SH-SY5Y (cell line): ENCODE measurements around the gene SLC37A2.

Experiments used
- GATA2 ChIP-seq: IDR thresholded peaks from 2 replicates; pipeline ENCODE4 v1.6.1; 2011; ENCODE audit warnings: mild to moderate bottlenecking, low read depth, low read length
- GATA3 ChIP-seq: IDR thresholded peaks from 2 replicates; pipeline ENCODE4 v1.6.1; 2011; ENCODE audit warnings: low read depth, mild to moderate bottlenecking, low read length, moderate library complexity

DNA sequence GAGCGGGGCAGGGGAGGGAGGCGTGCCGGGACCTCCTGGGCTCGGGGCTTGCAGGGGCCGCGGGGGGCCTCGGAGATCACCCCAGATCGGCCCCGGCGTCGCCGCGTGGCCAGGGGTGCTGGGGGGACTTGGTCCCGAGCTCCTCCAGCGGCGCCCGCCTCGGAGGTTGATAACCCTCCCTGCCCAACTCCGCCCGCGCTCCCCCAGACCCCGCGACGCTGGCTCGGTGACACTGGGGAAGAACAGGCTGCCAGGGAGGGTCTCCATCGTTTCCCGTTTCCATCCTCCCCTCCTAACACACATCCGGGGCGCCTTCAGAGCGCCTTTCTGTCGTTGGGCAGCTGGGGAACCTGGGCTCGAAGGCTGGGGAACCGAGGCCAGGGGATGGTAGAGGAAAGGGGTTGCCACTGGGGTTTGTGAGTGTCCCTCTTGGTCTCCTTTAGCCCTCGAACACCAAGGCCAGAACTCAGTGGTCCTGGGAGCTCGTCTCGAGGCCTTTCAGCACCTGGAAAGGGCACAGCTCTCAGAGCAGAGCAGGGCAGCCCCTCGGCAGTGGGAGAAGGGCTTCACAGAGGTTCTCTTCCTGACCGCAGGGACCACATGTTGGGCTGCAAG lies 431 bp downstream of the SLC37A2 start:
- no peak for TF ChIP-seq GATA3
- TF ChIP-seq GATA2, result no peak
